Heart left ventricle (tissue), 13 donors: Measurements from ENCODE around the gene PRDM16.

Experiments used
- CTCF ChIP-seq, 12 donors: fragments of 200-600 bp; sonication (generic) in 4 of 12; IDR thresholded peaks; one replicate each; pipeline versions ENCODE4 v1.5.0 to v1.8.0; 2018 to 2022; ENCODE audit warnings: antibody characterized with exemption in 12 of 12, mild to moderate bottlenecking in 5 of 12
- POLR2A ChIP-seq, 2 donors: fragments of 450-650 bp; IDR thresholded peaks; one replicate each; pipeline ENCODE4 v1.6.1; 2017; ENCODE audit warnings: antibody characterized with exemption in 2 of 2, mild to moderate bottlenecking in 2 of 2, moderate library complexity in 2 of 2
- donor health status: ischemic (EF 13 %, LVEDD 7.1; RV severe dilation, severe dysfunction).
- donor health status: DM: no; HTN: yes; CAD: no.
- donor health status: DM: no; HTN: no; CAD: no.
- donor health status: ischemic (EF 25% LVEDD 6.9; RV normal size, moderate dysfunction).
- donor health status: ischemic (EF 25% LVEDD 5.7; RV mildly dilated, moderate dysfunction).
- donor health status: ischemic (EF 35%, LVEDD 5.7; RV mildly dilated, moderate dysfunction).
- donor health status: nonischemic (EF 11% LVEDD 7.7; RV severe dilation, severe dysfunction).
- donor health status: DM: yes; HTN: yes; CAD: no.
- donor health status: PGD.
- donor health status: ischemic (EF 29% LVEDD 5.4; RV normal size, mild dysfunction).
- donor health status: nonischemic (EF 23%, LVEDD 6.1; RV moderate dilation, normal function).

GRCh38 chr1:3390291-3390690 is 321.3 kb downstream of the PRDM16 start:
- TF ChIP-seq CTCF (IDR thresholded peaks at IDR 0.05) = no peak
- no peak for TF ChIP-seq POLR2A (IDR thresholded peaks at IDR 0.05)
